ENCODE results near the gene TMEM150A. TPM values are rescaled to one million over a fixed set of nuclear protein-coding genes. Genes with fewer than 3 reads are reported as not detected.
A peak's percentile ranks its signal among the peaks of the same experiment; 100 is the strongest.

Gene TMEM150A
- total and polyA plus RNA-seq, 2 of the 13 experiments (the other 11 are each of a cell fraction or from before 2014, with no cell fraction given) = 30.1 to 70.4 TPM

DNA sequence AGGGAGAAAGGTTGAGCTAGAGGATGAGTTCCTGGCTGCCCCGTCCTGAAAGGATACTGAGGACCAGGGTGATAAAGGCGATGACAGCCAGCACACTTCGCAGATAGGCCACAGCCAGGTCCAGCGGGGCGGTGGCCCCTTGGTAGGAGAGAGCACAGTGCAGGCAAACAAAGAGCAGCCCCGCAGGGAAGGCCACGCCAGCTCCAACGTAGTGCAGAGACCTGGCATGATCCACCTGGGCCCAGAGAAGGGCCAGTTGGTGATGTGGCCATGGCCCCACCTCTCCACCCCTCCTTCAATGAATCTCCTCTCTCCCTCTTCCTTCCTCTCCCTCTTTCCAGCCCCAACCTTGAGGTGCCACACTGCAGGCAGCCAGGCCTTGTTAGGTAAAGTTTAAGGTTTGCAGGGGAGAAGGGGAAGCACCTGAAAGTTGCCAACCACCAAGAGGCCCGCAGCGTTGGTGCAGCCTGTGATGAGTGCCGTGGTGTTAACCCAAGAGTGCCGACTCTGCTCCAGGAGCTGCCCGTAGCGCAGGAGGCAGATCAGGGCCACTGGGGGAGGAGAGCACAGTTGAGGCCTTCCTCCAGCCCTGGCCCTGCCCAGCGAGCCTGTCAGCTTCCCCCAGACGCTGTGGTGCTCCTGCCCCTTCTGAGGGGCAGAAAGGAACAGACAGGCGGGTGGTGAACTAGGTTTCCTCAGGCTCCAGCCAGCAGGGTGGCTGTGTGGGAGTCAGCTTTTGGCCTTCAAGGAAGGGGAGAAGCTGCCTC, 2.8 kb downstream of the TMEM150A start (continued):
- TF ChIP-seq, protein P1, sequence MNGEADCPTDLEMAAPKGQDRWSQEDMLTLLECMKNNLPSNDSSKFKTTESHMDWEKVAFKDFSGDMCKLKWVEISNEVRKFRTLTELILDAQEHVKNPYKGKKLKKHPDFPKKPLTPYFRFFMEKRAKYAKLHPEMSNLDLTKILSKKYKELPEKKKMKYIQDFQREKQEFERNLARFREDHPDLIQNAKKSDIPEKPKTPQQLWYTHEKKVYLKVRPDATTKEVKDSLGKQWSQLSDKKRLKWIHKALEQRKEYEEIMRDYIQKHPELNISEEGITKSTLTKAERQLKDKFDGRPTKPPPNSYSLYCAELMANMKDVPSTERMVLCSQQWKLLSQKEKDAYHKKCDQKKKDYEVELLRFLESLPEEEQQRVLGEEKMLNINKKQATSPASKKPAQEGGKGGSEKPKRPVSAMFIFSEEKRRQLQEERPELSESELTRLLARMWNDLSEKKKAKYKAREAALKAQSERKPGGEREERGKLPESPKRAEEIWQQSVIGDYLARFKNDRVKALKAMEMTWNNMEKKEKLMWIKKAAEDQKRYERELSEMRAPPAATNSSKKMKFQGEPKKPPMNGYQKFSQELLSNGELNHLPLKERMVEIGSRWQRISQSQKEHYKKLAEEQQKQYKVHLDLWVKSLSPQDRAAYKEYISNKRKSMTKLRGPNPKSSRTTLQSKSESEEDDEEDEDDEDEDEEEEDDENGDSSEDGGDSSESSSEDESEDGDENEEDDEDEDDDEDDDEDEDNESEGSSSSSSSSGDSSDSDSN (CRISPR knock-in tag; IDR thresholded peaks at IDR 0.05) = peak; percentile 52; the same call in 1 of the 2 replicates
- TF ChIP-seq ZMAT3 (CRISPR knock-in tag; conservative IDR thresholded peaks at IDR 0.05) (no peak), SIN3A (IDR thresholded peaks at IDR 0.05; ENCODE audit: borderline replicate concordance, low read depth, low read length) (no peak), RBFOX2 (IDR thresholded peaks at IDR 0.05; ENCODE audit: low read depth, low read length) (peak; percentile 71), SRSF1 (optimal IDR thresholded peaks at IDR 0.05; ENCODE audit: low read depth, low read length) (peak; percentile 12), ZNF878 (CRISPR knock-in tag; IDR thresholded peaks at IDR 0.05) (no peak), POLR2A (IDR thresholded peaks at IDR 0.05; ENCODE audit: insufficient read depth in 1 of 2, low read depth in 2 of 2, low read length in 2 of 2) (no peak), FOXA1 (IDR thresholded peaks at IDR 0.05) (no peak), FOXA1 (CRISPR knock-in tag; IDR thresholded peaks at IDR 0.05) (0 out of 2 replicates have a peak, but pooled peaks have one; percentile 9), ZBTB20 (CRISPR knock-in tag; IDR thresholded peaks at IDR 0.05; ENCODE audit: borderline replicate concordance, low read depth) (no peak), HNRNPLL (IDR thresholded peaks at IDR 0.05; ENCODE audit: low read depth, low read length, poor library complexity, severe bottlenecking) (peak; percentile 38), ZNF605 (CRISPR knock-in tag; IDR thresholded peaks at IDR 0.05) (0 out of 2 replicates have a peak, but pooled peaks have one; percentile 45), ZNF33B (CRISPR knock-in tag; IDR thresholded peaks at IDR 0.05) (0 out of 2 replicates have a peak, but pooled peaks have one; percentile 32), ZNF274 (CRISPR knock-in tag; IDR thresholded peaks at IDR 0.05) (no peak), GATAD1 (CRISPR knock-in tag; IDR thresholded peaks at IDR 0.05) (no peak), AKAP8 (CRISPR knock-in tag; IDR thresholded peaks at IDR 0.05) (peak; percentile 12; the same call in 1 of the 2 replicates), SMARCE1 (IDR thresholded peaks at IDR 0.05; ENCODE audit: borderline replicate concordance) (no peak), ZMYM3 (CRISPR knock-in tag; IDR thresholded peaks at IDR 0.05) (0 out of 2 replicates have a peak, but pooled peaks have one; percentile 39), ZNF296 (CRISPR knock-in tag; conservative IDR thresholded peaks at IDR 0.05) (no peak; the same call in 1 of the 2 replicates), NPAS2 (CRISPR knock-in tag; IDR thresholded peaks at IDR 0.05; ENCODE audit: borderline replicate concordance) (0 out of 2 replicates have a peak, but pooled peaks have one; percentile 8)
- TF ChIP-seq, protein P2, sequence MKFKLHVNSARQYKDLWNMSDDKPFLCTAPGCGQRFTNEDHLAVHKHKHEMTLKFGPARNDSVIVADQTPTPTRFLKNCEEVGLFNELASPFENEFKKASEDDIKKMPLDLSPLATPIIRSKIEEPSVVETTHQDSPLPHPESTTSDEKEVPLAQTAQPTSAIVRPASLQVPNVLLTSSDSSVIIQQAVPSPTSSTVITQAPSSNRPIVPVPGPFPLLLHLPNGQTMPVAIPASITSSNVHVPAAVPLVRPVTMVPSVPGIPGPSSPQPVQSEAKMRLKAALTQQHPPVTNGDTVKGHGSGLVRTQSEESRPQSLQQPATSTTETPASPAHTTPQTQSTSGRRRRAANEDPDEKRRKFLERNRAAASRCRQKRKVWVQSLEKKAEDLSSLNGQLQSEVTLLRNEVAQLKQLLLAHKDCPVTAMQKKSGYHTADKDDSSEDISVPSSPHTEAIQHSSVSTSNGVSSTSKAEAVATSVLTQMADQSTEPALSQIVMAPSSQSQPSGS (CRISPR knock-in tag; IDR thresholded peaks at IDR 0.05) = no peak
- TF ChIP-seq, protein P3, sequence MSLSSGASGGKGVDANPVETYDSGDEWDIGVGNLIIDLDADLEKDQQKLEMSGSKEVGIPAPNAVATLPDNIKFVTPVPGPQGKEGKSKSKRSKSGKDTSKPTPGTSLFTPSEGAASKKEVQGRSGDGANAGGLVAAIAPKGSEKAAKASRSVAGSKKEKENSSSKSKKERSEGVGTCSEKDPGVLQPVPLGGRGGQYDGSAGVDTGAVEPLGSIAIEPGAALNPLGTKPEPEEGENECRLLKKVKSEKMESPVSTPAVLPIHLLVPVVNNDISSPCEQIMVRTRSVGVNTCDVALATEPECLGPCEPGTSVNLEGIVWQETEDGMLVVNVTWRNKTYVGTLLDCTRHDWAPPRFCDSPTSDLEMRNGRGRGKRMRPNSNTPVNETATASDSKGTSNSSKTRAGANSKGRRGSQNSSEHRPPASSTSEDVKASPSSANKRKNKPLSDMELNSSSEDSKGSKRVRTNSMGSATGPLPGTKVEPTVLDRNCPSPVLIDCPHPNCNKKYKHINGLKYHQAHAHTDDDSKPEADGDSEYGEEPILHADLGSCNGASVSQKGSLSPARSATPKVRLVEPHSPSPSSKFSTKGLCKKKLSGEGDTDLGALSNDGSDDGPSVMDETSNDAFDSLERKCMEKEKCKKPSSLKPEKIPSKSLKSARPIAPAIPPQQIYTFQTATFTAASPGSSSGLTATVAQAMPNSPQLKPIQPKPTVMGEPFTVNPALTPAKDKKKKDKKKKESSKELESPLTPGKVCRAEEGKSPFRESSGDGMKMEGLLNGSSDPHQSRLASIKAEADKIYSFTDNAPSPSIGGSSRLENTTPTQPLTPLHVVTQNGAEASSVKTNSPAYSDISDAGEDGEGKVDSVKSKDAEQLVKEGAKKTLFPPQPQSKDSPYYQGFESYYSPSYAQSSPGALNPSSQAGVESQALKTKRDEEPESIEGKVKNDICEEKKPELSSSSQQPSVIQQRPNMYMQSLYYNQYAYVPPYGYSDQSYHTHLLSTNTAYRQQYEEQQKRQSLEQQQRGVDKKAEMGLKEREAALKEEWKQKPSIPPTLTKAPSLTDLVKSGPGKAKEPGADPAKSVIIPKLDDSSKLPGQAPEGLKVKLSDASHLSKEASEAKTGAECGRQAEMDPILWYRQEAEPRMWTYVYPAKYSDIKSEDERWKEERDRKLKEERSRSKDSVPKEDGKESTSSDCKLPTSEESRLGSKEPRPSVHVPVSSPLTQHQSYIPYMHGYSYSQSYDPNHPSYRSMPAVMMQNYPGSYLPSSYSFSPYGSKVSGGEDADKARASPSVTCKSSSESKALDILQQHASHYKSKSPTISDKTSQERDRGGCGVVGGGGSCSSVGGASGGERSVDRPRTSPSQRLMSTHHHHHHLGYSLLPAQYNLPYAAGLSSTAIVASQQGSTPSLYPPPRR (CRISPR knock-in tag; IDR thresholded peaks at IDR 0.05; ENCODE audit: borderline replicate concordance) = 0 out of 2 replicates have a peak, but pooled peaks have one; percentile 15
